ENCODE measurements around the gene ARPC3. TPM values are rescaled to one million over a fixed set of nuclear protein-coding genes. Genes with fewer than 3 reads are reported as not detected.
"Not testable (repeated sequence)": the region's sequence is repeated elsewhere in the genome, so short reads cannot be mapped to it uniquely, and the experiment has no call there.

Gene ARPC3
- total RNA-seq (2014; rRNA removed; shearing (Covaris generic); ENCODE audit: low replicate concordance): 397 and 586 TPM in 2 replicates

DNA sequence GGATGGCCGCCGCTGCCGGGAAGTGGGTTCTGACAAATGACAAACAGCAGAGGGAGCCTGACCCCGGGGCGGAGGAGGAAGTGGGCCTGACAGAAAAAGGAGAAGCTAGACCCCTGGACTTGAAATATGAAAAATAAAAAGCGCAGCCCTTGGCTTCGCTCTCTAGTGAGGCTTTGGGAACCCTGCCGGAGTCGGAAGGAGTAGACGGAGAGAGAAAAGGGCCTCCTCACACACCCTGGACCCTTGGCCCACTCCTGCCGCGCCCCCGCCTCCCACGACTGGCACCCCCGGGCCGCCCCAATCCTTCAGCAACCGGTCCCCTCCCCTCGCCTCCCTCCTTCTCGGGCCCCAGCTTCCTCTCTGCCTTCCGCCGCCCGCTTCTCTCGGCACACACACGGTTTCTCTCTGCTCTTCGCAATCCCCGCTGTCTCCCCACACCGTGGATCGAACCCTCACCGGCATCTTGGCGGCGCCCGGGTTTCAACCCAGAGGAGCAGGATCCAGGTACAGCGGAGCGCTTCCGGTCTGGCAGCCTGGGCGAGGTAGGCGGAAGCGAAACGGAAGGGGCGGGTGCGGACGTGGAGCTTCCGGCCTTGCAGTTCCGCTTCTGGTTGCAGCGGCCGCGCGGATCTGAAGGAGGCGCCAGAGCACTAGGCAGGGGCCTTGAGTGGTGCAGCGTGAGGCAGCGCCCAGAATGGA lies at the start of gene ARPC3:
ARPC3 (minus strand) TSS at position 539 of the 699 bp plus-strand sequence; CDS start at position 462, 77 bp downstream.
- peak; percentile 95 for DNase-seq
- H3K27me3 ChIP-seq: no peaks in the 10 kb centered on the region

GRCh38 chr12:110498984-110499706 lies 49.0 kb upstream of the ARPC3 start:
- H3K4me3 ChIP-seq: no peak overlapping the region
- H3K36me3 ChIP-seq: peaks cover 40% of the 10 kb centered on the region
- H3K9me3 ChIP-seq: no peaks in the 10 kb centered on the region
- DNase-seq: no peak
- no peaks in the 10 kb centered on the region for H3K27me3 ChIP-seq

More for the DNA sequence above, at the start of gene ARPC3:
- Histone ChIP-seq H3K9me3 (no peaks in the 10 kb centered on the region), H3K4me3 (peak within 1 kb of the TSS; percentile 94), H3K36me3 (peaks cover 20% of the 10 kb centered on the region)

DNA sequence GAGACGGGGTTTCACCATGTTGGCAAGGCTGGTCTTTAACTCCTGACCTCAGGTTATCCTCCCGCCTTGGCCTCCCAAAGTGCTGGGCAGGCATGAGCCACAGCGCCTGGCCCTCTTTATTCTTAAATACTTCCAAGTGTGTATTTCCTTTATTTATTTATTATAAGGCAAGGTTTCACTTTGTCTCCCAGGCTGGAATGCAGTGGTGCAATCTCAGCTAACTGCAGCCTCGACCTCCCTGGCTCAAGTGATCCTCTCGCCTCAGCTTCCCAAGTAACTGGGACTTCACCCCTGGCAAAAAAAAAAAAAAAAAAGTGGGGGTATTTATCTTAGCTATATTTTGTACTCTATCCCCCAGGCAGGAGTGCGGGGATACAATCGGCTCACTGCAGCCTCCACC lies 25.3 kb upstream of the ARPC3 start:
- H3K36me3 ChIP-seq: peaks cover 16% of the 10 kb centered on the region
- DNase-seq: no peak
- H3K4me3 ChIP-seq: no peak overlapping the region
- no peaks in the 10 kb centered on the region for H3K9me3 ChIP-seq
- no peaks in the 10 kb centered on the region for H3K27me3 ChIP-seq

- no peaks in the 10 kb centered on the region for H3K9me3 ChIP-seq
- H3K36me3 ChIP-seq: peaks cover 12% of the 10 kb centered on the region
- H3K27me3 ChIP-seq: no peaks in the 10 kb centered on the region
- peak; percentile 96 for DNase-seq
- H3K4me3 ChIP-seq: peak within 1 kb of the TSS; percentile 87
Measured at GRCh38 chr12:110468214-110469048, 18.3 kb upstream of the ARPC3 start, which contains the start of the genes FAM216A and GPN3. TSS of gene FAM216A (plus strand) at chr12:110468845. CDS start at chr12:110468876, 31 bp downstream. TSS of gene GPN3 (minus strand) at chr12:110468257. CDS start at chr12:110468203, 54 bp downstream.

GRCh38 chr12:110467847-110468213 lies 17.7 kb upstream of the ARPC3 start:
- Histone ChIP-seq H3K4me3 (peak overlapping the region; percentile 87), H3K27me3 (no peaks in the 10 kb centered on the region), H3K9me3 (no peaks in the 10 kb centered on the region), H3K36me3 (peaks cover 8% of the 10 kb centered on the region; the same call in 1 of the 2 replicates)
- no peak for DNase-seq

DNA sequence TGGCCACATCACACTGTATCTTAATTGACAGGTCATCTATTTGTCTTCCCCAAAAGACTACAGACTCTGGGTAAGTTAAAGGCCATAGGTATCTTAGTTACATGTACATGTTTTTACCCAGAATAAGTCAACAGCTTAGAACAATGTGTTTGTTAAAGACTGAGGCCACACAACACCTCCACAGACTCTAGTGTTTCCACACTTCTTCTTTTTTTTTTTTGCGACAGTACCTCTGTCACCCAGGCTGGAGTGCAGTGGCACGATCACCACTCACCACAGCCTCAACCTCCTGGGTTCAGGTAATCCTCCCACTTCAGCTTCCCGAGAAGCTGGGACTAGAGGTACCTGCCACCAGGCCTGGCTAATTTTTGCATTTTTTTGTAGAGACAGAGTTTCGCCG lies 16.7 kb upstream of the ARPC3 start:
- DNase-seq: no peak
- Histone ChIP-seq H3K9me3 (no peaks in the 10 kb centered on the region), H3K27me3 (no peaks in the 10 kb centered on the region), H3K4me3 (peak overlapping the region; percentile 87; the same call in 1 of the 2 replicates), H3K36me3 (peaks cover 5% of the 10 kb centered on the region; the same call in 1 of the 2 replicates)

DNA sequence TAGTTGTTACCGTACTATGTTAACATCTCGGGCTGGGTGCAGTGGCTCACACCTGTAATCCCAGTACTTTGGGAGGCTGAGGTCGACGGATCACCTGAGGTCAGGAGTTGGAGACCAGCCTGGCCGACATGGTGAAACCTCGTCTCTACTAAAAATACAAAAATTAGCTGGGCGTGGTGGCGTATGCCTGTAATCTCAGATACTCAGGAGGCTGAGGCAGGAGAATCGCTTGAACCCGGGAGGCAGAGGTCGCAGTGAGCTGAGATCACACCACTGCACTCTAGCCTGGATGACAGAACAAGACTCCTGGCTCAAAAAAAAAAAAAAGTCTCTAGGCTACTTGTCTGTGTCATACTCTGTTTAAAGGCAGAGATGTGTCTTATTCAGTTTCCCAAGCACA lies 15.6 kb upstream of the ARPC3 start:
- H3K4me3 ChIP-seq, H3K36me3 ChIP-seq, H3K9me3 ChIP-seq, H3K27me3 ChIP-seq, DNase-seq: not testable (repeated sequence)

GRCh38 chr12:110465024-110465423 lies 14.9 kb upstream of the ARPC3 start:
- no peaks in the 10 kb centered on the region for H3K27me3 ChIP-seq
- H3K36me3 ChIP-seq: peaks cover 7% of the 10 kb centered on the region; the same call in 1 of the 2 replicates
- H3K4me3 ChIP-seq: no peak overlapping the region
- no peaks in the 10 kb centered on the region for H3K9me3 ChIP-seq
- no peak for DNase-seq

DNA sequence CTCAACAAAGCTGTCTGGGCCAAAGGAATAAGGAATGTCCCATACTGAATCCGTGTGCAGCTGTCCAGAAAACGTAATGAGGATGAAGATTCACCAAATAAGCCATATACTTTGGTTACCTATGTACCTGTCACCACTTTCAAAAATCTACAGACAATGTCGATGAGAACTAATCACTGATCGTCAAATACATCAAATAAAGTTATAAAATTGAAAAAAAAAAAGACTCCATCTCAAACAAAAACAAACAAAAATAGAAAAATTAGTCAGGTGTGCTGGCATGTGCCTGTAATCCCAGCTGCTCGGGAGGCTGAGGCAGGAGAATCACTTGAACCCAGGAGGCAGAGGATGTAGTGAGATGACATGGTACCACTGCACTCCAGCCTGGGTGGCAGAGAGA lies 11.1 kb upstream of the ARPC3 start:
- H3K4me3 ChIP-seq, H3K36me3 ChIP-seq, DNase-seq, H3K9me3 ChIP-seq, H3K27me3 ChIP-seq: not testable (repeated sequence)

DNA sequence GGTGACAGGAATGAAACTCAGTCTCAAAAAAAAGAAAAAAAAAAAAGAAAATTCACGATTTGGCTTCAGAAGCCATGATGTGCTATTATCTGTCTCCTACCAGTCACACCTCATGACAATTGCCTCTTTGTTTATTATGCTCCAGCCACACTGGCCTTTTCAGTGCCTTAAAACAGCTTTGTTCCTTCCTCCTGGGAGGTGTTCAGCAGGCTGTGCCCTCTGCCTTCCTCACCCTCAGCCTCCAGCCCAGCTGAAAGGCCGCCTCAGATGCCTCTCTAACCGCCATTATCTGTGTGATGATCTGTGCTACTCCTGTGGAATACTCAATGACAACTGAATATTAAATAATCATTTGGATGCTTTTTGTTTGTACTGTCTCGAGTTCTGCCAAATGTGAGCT lies 8.6 kb upstream of the ARPC3 start:
- no peaks in the 10 kb centered on the region for H3K9me3 ChIP-seq
- H3K27me3 ChIP-seq: no peaks in the 10 kb centered on the region
- H3K4me3 ChIP-seq: no peak overlapping the region
- peaks cover 12% of the 10 kb centered on the region for H3K36me3 ChIP-seq
- DNase-seq: no peak

DNA sequence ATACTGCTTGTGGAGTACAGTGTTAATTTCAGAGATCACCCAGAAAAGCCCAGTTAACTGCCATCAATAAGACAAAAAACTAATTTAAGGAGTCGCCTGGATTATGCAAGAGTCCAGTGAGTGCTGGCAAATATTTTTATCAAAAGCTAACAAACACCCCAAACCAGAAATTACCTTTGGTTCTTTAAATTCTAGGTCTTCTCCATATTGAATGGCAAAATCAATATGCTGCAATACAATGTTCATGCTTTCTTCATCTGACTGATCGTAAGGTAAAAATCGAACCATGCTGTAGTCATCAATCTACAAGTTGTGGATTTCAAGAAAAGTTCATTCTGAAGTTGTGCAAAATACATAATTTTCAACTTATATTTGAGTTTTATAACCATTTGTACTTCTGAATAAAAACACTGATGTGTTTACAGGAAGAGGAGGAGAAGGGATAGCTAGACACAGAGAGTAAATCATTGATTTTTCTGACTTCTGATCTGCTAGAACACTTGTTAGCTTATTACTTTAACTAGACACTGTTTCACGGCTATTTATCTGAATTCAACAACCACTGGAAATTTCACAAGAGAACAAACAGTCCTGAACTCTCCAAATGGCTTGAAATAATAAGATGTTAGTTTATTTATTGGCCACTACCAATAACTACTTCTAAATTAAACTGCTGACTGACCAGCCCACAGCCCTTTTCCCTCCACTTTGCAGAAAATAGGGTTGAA lies 3.6 kb upstream of the ARPC3 start:
- DNase-seq: no peak
- Histone ChIP-seq H3K36me3 (peaks cover 10% of the 10 kb centered on the region), H3K27me3 (no peaks in the 10 kb centered on the region), H3K9me3 (no peaks in the 10 kb centered on the region), H3K4me3 (no peak overlapping the region)

GRCh38 chr12:110451263-110451662 lies 1.1 kb upstream of the ARPC3 start:
- H3K27me3 ChIP-seq: no peaks in the 10 kb centered on the region
- H3K36me3 ChIP-seq: peaks cover 23% of the 10 kb centered on the region
- H3K9me3 ChIP-seq: no peaks in the 10 kb centered on the region
- no peak for DNase-seq
- no peak overlapping the region for H3K4me3 ChIP-seq

DNA sequence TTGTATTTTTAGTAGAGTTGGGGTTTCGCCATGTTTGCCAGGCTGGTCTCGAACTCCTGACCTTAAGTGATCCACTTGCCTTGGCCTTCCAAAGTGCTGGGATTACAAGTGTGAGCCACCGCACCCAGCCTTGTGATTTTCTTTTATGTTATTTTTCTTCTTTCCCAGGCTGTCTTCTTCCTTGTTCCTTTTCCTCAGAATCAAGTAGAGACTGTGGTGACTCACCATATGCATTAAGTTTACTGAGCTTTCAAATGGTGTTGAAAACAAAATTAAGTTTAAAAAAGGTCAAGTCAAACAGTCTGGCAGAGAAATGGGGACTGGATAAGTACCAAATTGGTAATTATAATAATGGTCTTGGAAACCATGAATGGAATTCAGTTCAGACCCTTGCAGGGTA lies 5.7 kb downstream of the ARPC3 start:
- Histone ChIP-seq H3K9me3 (no peaks in the 10 kb centered on the region), H3K36me3 (peaks cover 58% of the 10 kb centered on the region), H3K27me3 (no peaks in the 10 kb centered on the region), H3K4me3 (no peak overlapping the region)
- DNase-seq: no peak

DNA sequence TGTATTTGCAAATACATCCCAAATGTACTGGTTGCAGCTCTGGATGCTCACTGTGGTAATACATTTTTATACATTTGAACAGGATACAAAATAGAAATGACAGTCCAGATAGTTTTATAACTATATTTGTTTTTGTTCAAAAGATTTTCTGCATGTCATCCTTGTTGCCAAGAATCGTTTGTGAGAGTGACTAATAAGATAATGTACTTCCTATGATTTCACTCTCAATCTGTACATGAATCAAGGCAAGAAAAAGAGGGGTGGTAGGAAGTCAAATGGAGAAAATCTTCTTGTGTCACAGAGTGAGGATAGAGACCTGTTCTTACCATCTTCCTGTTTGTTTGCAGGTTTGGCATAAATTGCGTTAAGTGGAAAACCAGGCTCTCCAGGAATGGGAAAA lies 13.9 kb downstream of the ARPC3 start:
- H3K9me3 ChIP-seq: no peaks in the 10 kb centered on the region
- no peak for DNase-seq
- peaks cover 46% of the 10 kb centered on the region for H3K36me3 ChIP-seq
- no peak overlapping the region for H3K4me3 ChIP-seq
- H3K27me3 ChIP-seq: no peaks in the 10 kb centered on the region

DNA sequence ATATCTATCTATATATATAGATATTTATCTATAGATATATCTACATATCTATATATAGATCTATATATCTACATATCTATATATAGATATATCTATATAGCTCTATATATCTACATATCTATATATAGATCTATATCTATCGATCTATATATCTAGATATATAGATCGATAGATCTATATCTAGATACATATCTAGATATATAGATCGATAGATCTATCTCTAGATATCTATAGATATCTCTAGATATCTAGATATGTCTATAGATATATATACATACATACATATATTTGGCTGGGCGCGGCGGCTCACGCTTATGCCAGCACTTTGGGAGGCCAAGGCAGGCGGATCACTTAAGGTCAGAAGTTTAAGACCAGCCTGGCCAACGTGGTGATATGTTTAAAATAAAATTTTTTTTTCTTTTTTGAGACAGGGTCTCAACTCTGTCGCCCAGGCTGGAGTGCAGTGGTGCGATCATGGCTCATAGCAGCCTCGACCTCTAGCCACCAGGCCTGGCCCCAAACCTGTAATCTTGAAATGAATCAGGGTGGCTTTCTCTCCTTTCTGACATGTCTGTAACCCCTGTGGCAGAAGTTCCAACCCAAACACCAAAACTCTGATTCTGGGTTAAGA lies 18.1 kb downstream of the ARPC3 start:
- Histone ChIP-seq H3K9me3 (no peaks in the 10 kb centered on the region), H3K36me3 (peaks cover 23% of the 10 kb centered on the region), H3K4me3 (peak overlapping the region; percentile 52; the same call in 1 of the 2 replicates), H3K27me3 (no peaks in the 10 kb centered on the region)
- DNase-seq: no peak

DNA sequence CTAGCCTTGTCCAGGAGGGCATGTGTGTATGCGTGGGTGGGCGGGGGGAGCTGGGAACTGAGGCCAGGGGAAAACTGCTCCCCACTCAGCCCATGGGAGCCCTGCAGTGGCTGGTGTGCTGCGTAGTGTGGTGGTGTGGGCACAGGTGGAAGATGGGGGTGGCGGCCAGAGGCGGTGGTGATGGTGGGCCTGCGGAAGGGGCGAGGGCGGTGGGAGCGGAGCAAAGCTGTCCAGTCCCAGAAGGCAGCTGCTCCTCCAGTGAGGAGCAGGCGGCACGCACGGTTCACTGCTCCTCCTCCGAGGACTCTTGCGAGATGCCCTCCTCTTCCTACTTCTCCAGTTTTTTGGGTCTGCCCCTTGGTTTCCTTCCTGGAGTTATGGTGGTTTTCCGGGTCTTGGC lies 20.5 kb downstream of the ARPC3 start:
- not testable (repeated sequence) for H3K9me3 ChIP-seq, DNase-seq, H3K27me3 ChIP-seq, H3K36me3 ChIP-seq, H3K4me3 ChIP-seq

Measured in MG63 (cell line).